ENCODE data around the gene ITIH4.

- TF ChIP-seq GATA2 (IDR thresholded peaks at IDR 0.05; ENCODE audit: low read depth, low read length) (no peak), GATA3 (IDR thresholded peaks at IDR 0.05; ENCODE audit: low read depth, low read length) (no peak)
These were observed 45.4 kb downstream of the ITIH4 start for GRCh38 chr3:52784931-52785590.

Data from SH-SY5Y (cell line).